MM.1S (cell line): Measurements from ENCODE around the gene UIMC1.

Experiments used
- DNase-seq: peaks from one replicate; pipeline ENCODE4 v3.0.0-alpha.2; 2015
- H2AFZ ChIP-seq: fragments of 300-600 bp; sonication (generic); 2 replicates; pipeline ENCODE4 v1.6.0; 2016; ENCODE audit warnings: antibody characterized with exemption, low read length
- H3F3A ChIP-seq: fragments of 300-600 bp; sonication (generic); 2 replicates; pipeline ENCODE4 v1.6.1; 2016; ENCODE audit warnings: mild to moderate bottlenecking, antibody characterized with exemption, low read length, moderate library complexity, mixed read lengths; ENCODE audit not compliant: insufficient read depth
- H3K27ac ChIP-seq: fragments of 300-600 bp; sonication (generic); 2 replicates; pipeline ENCODE4 v1.5.1; 2016; ENCODE audit warnings: mild to moderate bottlenecking, low read length
- H3K27me3 ChIP-seq: fragments of 300-600 bp; sonication (generic); replicated peaks from 2 replicates; pipeline ENCODE4 v1.6.0; 2016; ENCODE audit warnings: low read length; ENCODE audit not compliant: insufficient read depth
- H3K36me3 ChIP-seq: fragments of 300-600 bp; sonication (generic); replicated peaks from 2 replicates; pipeline ENCODE4 v1.6.1; 2016; ENCODE audit warnings: mild to moderate bottlenecking, low read length, mixed read lengths; ENCODE audit not compliant: insufficient read depth
- H3K4me1 ChIP-seq: fragments of 300-600 bp; sonication (generic); 2 replicates; pipeline ENCODE4 v1.6.1; 2016; ENCODE audit warnings: low read length, mixed read lengths
- H3K4me2 ChIP-seq: fragments of 300-600 bp; sonication (generic); 2 replicates; pipeline ENCODE4 v1.6.0; 2016; ENCODE audit warnings: low read depth, low read length
- H3K4me3 ChIP-seq: fragments of 300-600 bp; sonication (generic); 2 replicates; pipeline ENCODE4 v1.5.1; 2016; ENCODE audit warnings: low read length, mixed read lengths
- H3K79me2 ChIP-seq: fragments of 300-600 bp; sonication (generic); 2 replicates; pipeline ENCODE4 v1.6.1; 2016; ENCODE audit warnings: mixed run types, low read length, mixed read lengths
- H3K9ac ChIP-seq: fragments of 300-600 bp; sonication (generic); 2 replicates; pipeline ENCODE4 v1.6.1; 2016; ENCODE audit warnings: low read length, mixed read lengths
- H3K9me2 ChIP-seq: fragments of 300-600 bp; sonication (generic); replicated peaks from 2 replicates; pipeline ENCODE4 v1.6.1; 2016; ENCODE audit warnings: mild to moderate bottlenecking, low read length, mixed read lengths; ENCODE audit not compliant: insufficient read depth
- H3K9me3 ChIP-seq: fragments of 300-600 bp; sonication (generic); replicated peaks from 2 replicates; pipeline ENCODE4 v1.6.1; 2016; ENCODE audit warnings: mild to moderate bottlenecking, low read length, mixed read lengths; ENCODE audit not compliant: insufficient read depth
- H4K20me1 ChIP-seq: fragments of 300-600 bp; sonication (generic); 2 replicates; pipeline ENCODE4 v1.6.1; 2016; ENCODE audit warnings: mild to moderate bottlenecking, low read length, moderate library complexity, mixed read lengths; ENCODE audit not compliant: insufficient read depth
- CTCF ChIP-seq: fragments of 300-600 bp; sonication (generic); IDR thresholded peaks from 2 replicates; pipeline ENCODE4 v1.5.1; 2016; ENCODE audit warnings: antibody characterized with exemption, low read length, mixed read lengths
- EZH2 ChIP-seq: fragments of 300-600 bp; sonication (generic); optimal IDR thresholded peaks from 2 replicates; pipeline ENCODE3; 2017; ENCODE audit warnings: low read depth, mild to moderate bottlenecking, antibody characterized with exemption, low read length, mixed read lengths
- EZH2phosphoT487 ChIP-seq: fragments of 300-600 bp; sonication (generic); IDR thresholded peaks from 2 replicates; pipeline ENCODE4 v1.6.1; 2018; ENCODE audit warnings: antibody characterized with exemption, low read length

UIMC1 gene

GRCh38 chr5:176954050-176954449, 52.5 kb downstream of the UIMC1 start:
- Histone ChIP-seq H3K4me3 (no peak overlapping the region), H3F3A (no peaks in the 10 kb centered on the region), H3K4me1 (no peaks in the 10 kb centered on the region), H3K27me3 (no peaks in the 10 kb centered on the region), H3K4me2 (no peak overlapping the region), H2AFZ (no peak overlapping the region), H3K9ac (no peak overlapping the region), H3K9me2 (no peaks in the 10 kb centered on the region), H3K9me3 (no peaks in the 10 kb centered on the region), H3K36me3 (peaks cover 5% of the 10 kb centered on the region; the same call in 1 of the 2 replicates), H4K20me1 (no peaks in the 10 kb centered on the region), H3K79me2 (peaks cover 27% of the 10 kb centered on the region; the same call in 1 of the 2 replicates), H3K27ac (no peak overlapping the region)
- no peak for TF ChIP-seq CTCF
- TF ChIP-seq EZH2: no peak
- TF ChIP-seq EZH2phosphoT487: no peak
- DNase-seq: no peak

DNA sequence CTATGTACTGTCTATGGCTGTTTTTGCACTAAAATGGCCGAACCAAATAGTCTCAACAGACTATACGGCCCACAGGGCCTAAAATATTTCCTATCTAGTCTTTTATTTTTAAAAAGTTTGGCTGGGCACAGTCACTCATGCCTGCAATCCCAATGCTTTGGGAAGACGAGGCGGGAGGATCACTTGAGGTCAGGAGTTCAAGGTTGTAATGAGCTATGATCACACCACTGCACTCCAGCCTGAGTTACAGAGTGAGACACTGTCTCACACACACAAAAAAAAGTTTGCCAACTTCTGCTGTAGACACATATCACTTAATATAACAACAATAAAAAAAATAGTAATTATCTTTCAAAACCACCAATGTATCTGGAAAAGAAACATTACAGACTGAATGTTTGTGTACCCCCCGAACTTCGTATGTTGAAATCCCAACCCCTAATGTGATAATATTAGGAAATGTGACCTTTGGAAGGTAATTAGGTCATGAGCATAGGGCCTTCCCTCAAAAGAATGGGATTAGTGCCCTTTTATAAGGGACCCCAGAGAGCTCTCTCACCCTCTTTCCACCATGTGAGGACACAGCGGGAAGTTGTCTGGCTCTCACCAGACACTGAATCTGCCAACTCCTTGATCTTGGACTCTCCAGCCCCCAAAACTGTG, 53.9 kb downstream of the UIMC1 start:
- H3K9me3 ChIP-seq: no peaks in the 10 kb centered on the region
- H3K4me2 ChIP-seq: no peak overlapping the region
- no peak for DNase-seq
- H3K27me3 ChIP-seq: no peaks in the 10 kb centered on the region
- H3K9ac ChIP-seq: no peak overlapping the region
- peaks cover 25% of the 10 kb centered on the region; the same call in 1 of the 2 replicates for H3K79me2 ChIP-seq
- H3F3A ChIP-seq: no peaks in the 10 kb centered on the region
- no peaks in the 10 kb centered on the region for H4K20me1 ChIP-seq
- no peak overlapping the region for H3K27ac ChIP-seq
- H3K4me1 ChIP-seq: no peaks in the 10 kb centered on the region
- no peak overlapping the region for H2AFZ ChIP-seq
- no peak for TF ChIP-seq EZH2
- no peak for TF ChIP-seq CTCF
- TF ChIP-seq EZH2phosphoT487: no peak
- peaks cover 8% of the 10 kb centered on the region; the same call in 1 of the 2 replicates for H3K36me3 ChIP-seq
- H3K4me3 ChIP-seq: no peak overlapping the region
- H3K9me2 ChIP-seq: no peaks in the 10 kb centered on the region

DNA sequence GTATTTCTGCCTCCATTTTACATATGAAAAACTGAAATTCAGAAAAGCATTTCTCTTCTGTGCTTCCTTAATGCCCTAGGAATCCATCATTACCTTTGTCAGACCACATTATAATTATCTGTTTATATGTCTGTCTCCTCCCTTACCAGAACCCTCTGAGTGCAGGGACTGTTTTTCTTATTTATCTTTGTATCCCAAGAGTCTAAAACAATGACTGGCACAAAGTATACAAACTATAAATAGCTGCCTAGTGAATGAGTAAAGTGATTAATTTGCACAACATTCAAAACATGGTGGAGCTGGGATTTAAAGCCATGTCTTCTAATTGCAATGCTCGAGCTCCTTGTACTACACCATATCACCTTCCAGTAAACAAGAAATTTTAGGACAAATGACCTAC, 58.1 kb downstream of the UIMC1 start:
- H3K36me3 ChIP-seq: peaks cover 3% of the 10 kb centered on the region; the same call in 1 of the 2 replicates
- no peaks in the 10 kb centered on the region for H3K9me2 ChIP-seq
- TF ChIP-seq EZH2 (no peak), CTCF (no peak), EZH2phosphoT487 (no peak)
- no peaks in the 10 kb centered on the region for H4K20me1 ChIP-seq
- H3K79me2 ChIP-seq: 0 out of 2 replicates have a peak, but pooled peaks cover 8% of the 10 kb centered on the region
- H3K9ac ChIP-seq: no peak overlapping the region
- H3F3A ChIP-seq: no peaks in the 10 kb centered on the region
- H2AFZ ChIP-seq: no peak overlapping the region
- no peak for DNase-seq
- H3K4me3 ChIP-seq: no peak overlapping the region
- no peaks in the 10 kb centered on the region for H3K4me1 ChIP-seq
- H3K27ac ChIP-seq: no peak overlapping the region
- H3K27me3 ChIP-seq: no peaks in the 10 kb centered on the region
- H3K4me2 ChIP-seq: no peak overlapping the region
- H3K9me3 ChIP-seq: no peaks in the 10 kb centered on the region
